Adipocyte (in vitro differentiated cells): ENCODE measurements around the gene ARSA.

Experiments
- DNase-seq: peaks from one replicate; pipeline ENCODE4 v3.0.0-alpha.2; 2015; ENCODE audit warnings: low read depth
- H3K27me3 ChIP-seq: replicated peaks from 2 replicates; pipeline ENCODE4 v1.7.0; 2013; ENCODE audit warnings: mild to moderate bottlenecking, low read length, moderate library complexity; ENCODE audit not compliant: control insufficient read depth, insufficient read depth
- H3K36me3 ChIP-seq: 2 replicates; pipeline ENCODE4 v1.7.0; 2013; ENCODE audit warnings: low read length, mild to moderate bottlenecking, moderate library complexity; ENCODE audit not compliant: control insufficient read depth, insufficient read depth, severe bottlenecking
- H3K4me1 ChIP-seq: 2 replicates; pipeline ENCODE4 v1.7.0; 2013; ENCODE audit warnings: mild to moderate bottlenecking, low read length, moderate library complexity; ENCODE audit not compliant: control insufficient read depth, insufficient read depth
- H3K4me3 ChIP-seq: 2 replicates; pipeline ENCODE4 v1.7.0; 2013; ENCODE audit warnings: mild to moderate bottlenecking, low read length, moderate library complexity
- H3K9ac ChIP-seq: 2 replicates; pipeline ENCODE4 v1.7.0; 2013; ENCODE audit warnings: mild to moderate bottlenecking, low read length, moderate library complexity
- H3K9me3 ChIP-seq: 2 replicates; pipeline ENCODE4 v1.7.0; 2013; ENCODE audit warnings: mild to moderate bottlenecking, low read length, moderate library complexity; ENCODE audit not compliant: control insufficient read depth

ARSA gene

GRCh38 chr22:50581950-50582492 is 45.9 kb downstream of the ARSA start:
- no peaks in the 10 kb centered on the region for H3K27me3 ChIP-seq
- peaks cover 36% of the 10 kb centered on the region for H3K4me1 ChIP-seq
- H3K4me3 ChIP-seq = peak overlapping the region; percentile 86
- H3K9ac ChIP-seq = peak overlapping the region; percentile 98
- no peaks in the 10 kb centered on the region for H3K36me3 ChIP-seq
- H3K9me3 ChIP-seq = no peaks in the 10 kb centered on the region
- peak; percentile 29 for DNase-seq

GRCh38 chr22:50581031-50581949 is 46.7 kb downstream of the ARSA start:
- Histone ChIP-seq H3K9ac (peak overlapping the region; percentile 98), H3K4me3 (peak overlapping the region; percentile 86), H3K4me1 (peaks cover 36% of the 10 kb centered on the region), H3K9me3 (no peaks in the 10 kb centered on the region), H3K27me3 (no peaks in the 10 kb centered on the region), H3K36me3 (no peaks in the 10 kb centered on the region)
- DNase-seq = no peak

- Histone ChIP-seq H3K27me3 (no peaks in the 10 kb centered on the region), H3K4me3 (no peak overlapping the region), H3K9ac (no peak overlapping the region), H3K4me1 (peaks cover 36% of the 10 kb centered on the region), H3K9me3 (no peaks in the 10 kb centered on the region), H3K36me3 (no peaks in the 10 kb centered on the region)
- no peak for DNase-seq
Observed at GRCh38 chr22:50579752-50580151, 48.2 kb downstream of the ARSA start.

GRCh38 chr22:50578776-50579310 is 49.1 kb downstream of the ARSA start:
- peaks cover 36% of the 10 kb centered on the region for H3K4me1 ChIP-seq
- H3K36me3 ChIP-seq = no peaks in the 10 kb centered on the region
- H3K4me3 ChIP-seq = peak overlapping the region; percentile 38

GRCh38 chr22:50577987-50578775 is 49.8 kb downstream of the ARSA start, which contains the start of gene CPT1B:
Gene CPT1B, minus strand, starts transcription at chr22:50578427. Its CDS starts 512 bp downstream, at chr22:50577915.
- Histone ChIP-seq H3K9ac (peak within 1 kb of the TSS; percentile 66), H3K9me3 (no peaks in the 10 kb centered on the region), H3K4me1 (peaks cover 30% of the 10 kb centered on the region), H3K4me3 (peak within 1 kb of the TSS; percentile 38), H3K36me3 (no peaks in the 10 kb centered on the region), H3K27me3 (no peaks in the 10 kb centered on the region)
- DNase-seq = peak; percentile 42

More at GRCh38 chr22:50578776-50579310, 49.1 kb downstream of the ARSA start:
- H3K9ac ChIP-seq = peak overlapping the region; percentile 66
- DNase-seq = no peak
- no peaks in the 10 kb centered on the region for H3K27me3 ChIP-seq
- no peaks in the 10 kb centered on the region for H3K9me3 ChIP-seq

- Histone ChIP-seq H3K4me1 (peaks cover 30% of the 10 kb centered on the region), H3K9me3 (no peaks in the 10 kb centered on the region), H3K9ac (no peak overlapping the region), H3K36me3 (no peaks in the 10 kb centered on the region), H3K27me3 (no peaks in the 10 kb centered on the region), H3K4me3 (peak overlapping the region; percentile 8)
- no peak for DNase-seq
Observed at GRCh38 chr22:50577697-50577986, 50.3 kb downstream of the ARSA start.

- Histone ChIP-seq H3K9ac (no peak overlapping the region), H3K27me3 (no peaks in the 10 kb centered on the region), H3K4me1 (peaks cover 29% of the 10 kb centered on the region), H3K9me3 (no peaks in the 10 kb centered on the region), H3K4me3 (peak overlapping the region; percentile 8), H3K36me3 (peaks cover 2% of the 10 kb centered on the region)
- no peak for DNase-seq
Observed at GRCh38 chr22:50576806-50577696, 50.9 kb downstream of the ARSA start.

- Histone ChIP-seq H3K9me3 (no peaks in the 10 kb centered on the region), H3K4me3 (no peak overlapping the region), H3K27me3 (no peaks in the 10 kb centered on the region), H3K4me1 (peaks cover 21% of the 10 kb centered on the region), H3K36me3 (peaks cover 7% of the 10 kb centered on the region), H3K9ac (no peak overlapping the region)
- DNase-seq = peak; percentile 9
Observed at GRCh38 chr22:50576070-50576469, 51.9 kb downstream of the ARSA start.

- no peak for DNase-seq
- H3K9ac ChIP-seq = no peak overlapping the region
- no peaks in the 10 kb centered on the region for H3K9me3 ChIP-seq
- no peak overlapping the region for H3K4me3 ChIP-seq
- H3K36me3 ChIP-seq = peaks cover 13% of the 10 kb centered on the region
- no peaks in the 10 kb centered on the region for H3K27me3 ChIP-seq
- peaks cover 21% of the 10 kb centered on the region for H3K4me1 ChIP-seq
Observed at GRCh38 chr22:50575426-50575941, 52.5 kb downstream of the ARSA start.
